HEK293 (cell line): ENCODE data around the gene DBI.

Source experiments
- CTCF ChIA-PET: fragments of 350-600 bp; formaldehyde crosslinking; extraction: SDS; loops from one replicate; lab custom pipeline; 2021; ENCODE audit warnings: antibody characterized with exemption; lab: Yijun Ruan, JAX
- POLR2A ChIA-PET: fragments of 300-600 bp; formaldehyde crosslinking; extraction: SDS; loops from one replicate; lab custom pipeline; 2020; ENCODE audit warnings: antibody characterized with exemption, inconsistent platforms; lab: Yijun Ruan, JAX
- H3K27ac ChIP-seq: fragments of 200-500 bp; sonication (Bioruptor generic); 2 replicates; pipeline ENCODE4 v1.5.1; 2014; ENCODE audit warnings: low read depth, low read length, control low read depth, inconsistent platforms; ENCODE audit errors: extremely low read depth
- H3K36me3 ChIP-seq, 2 experiments: fragments of 200-500 bp in 1 of 2; sonication (Bioruptor generic) in 1 of 2; 1 replicate in 1 of 2; 2 replicates in 1 of 2; pipeline ENCODE4 v1.5.1; 2014 to 2017; ENCODE audit warnings: inconsistent platforms in 2 of 2, low read length in 2 of 2; ENCODE audit not compliant: control insufficient read depth in 2 of 2, insufficient read depth in 1 of 2
- H3K4me1 ChIP-seq: fragments of 200-500 bp; sonication (Bioruptor generic); 2 replicates; pipeline ENCODE4 v1.5.1; 2014; ENCODE audit warnings: mild to moderate bottlenecking, low read length, inconsistent platforms; ENCODE audit not compliant: control insufficient read depth, insufficient read depth
- H3K4me3 ChIP-seq: 2 replicates; pipeline ENCODE4 v1.5.1; 2011; ENCODE audit warnings: low read depth, mild to moderate bottlenecking, control low read depth, low read length, moderate library complexity
- H3K9me3 ChIP-seq: fragments of 200-500 bp; sonication (Bioruptor generic); 2 replicates; pipeline ENCODE4 v1.5.1; 2014; ENCODE audit warnings: low read depth, low read length, inconsistent platforms; ENCODE audit not compliant: control insufficient read depth, insufficient read depth
- AEBP2 ChIP-seq: fragments of 450-650 bp; formaldehyde crosslinking; IDR thresholded peaks from 2 replicates; pipeline ENCODE4 v1.5.1; 2016; ENCODE audit warnings: missing biosample characterization, missing genetic modification characterization, borderline replicate concordance
- EGR2 ChIP-seq: fragments of 450-650 bp; formaldehyde crosslinking; IDR thresholded peaks from 2 replicates; pipeline ENCODE4 v1.5.1; 2016; ENCODE audit warnings: low read depth, missing biosample characterization, missing genetic modification characterization
- HOXD13 ChIP-seq: sonication (generic); formaldehyde crosslinking; IDR thresholded peaks from 2 replicates; pipeline ENCODE4 v1.8.0; 2022; ENCODE audit warnings: missing genetic modification reagents, borderline replicate concordance
- IKZF3 ChIP-seq: fragments of 450-650 bp; IDR thresholded peaks from 2 replicates; pipeline ENCODE4 v1.5.0; 2018; ENCODE audit warnings: missing biosample characterization, mild to moderate bottlenecking, missing genetic modification characterization, moderate library complexity
- MYNN ChIP-seq: fragments of 450-650 bp; formaldehyde crosslinking; IDR thresholded peaks from 2 replicates; pipeline ENCODE4 v1.5.1; 2016; ENCODE audit warnings: missing biosample characterization, missing genetic modification characterization, borderline replicate concordance
- MZF1 ChIP-seq: fragments of 450-650 bp; formaldehyde crosslinking; IDR thresholded peaks from 2 replicates; pipeline ENCODE4 v1.5.1; 2017; ENCODE audit warnings: missing biosample characterization, missing genetic modification characterization, borderline replicate concordance
- PBX3 ChIP-seq: sonication (generic); formaldehyde crosslinking; IDR thresholded peaks from 2 replicates; pipeline ENCODE4 v1.8.1; 2022; ENCODE audit warnings: mild to moderate bottlenecking, moderate library complexity, missing genetic modification reagents
- PRDM10 ChIP-seq: fragments of 450-650 bp; formaldehyde crosslinking; IDR thresholded peaks from 2 replicates; pipeline ENCODE4 v1.5.1; 2016; ENCODE audit warnings: missing biosample characterization, missing genetic modification characterization
- SP2 ChIP-seq: fragments of 450-650 bp; formaldehyde crosslinking; IDR thresholded peaks from 2 replicates; pipeline ENCODE4 v1.5.1; 2016; ENCODE audit warnings: missing biosample characterization, missing genetic modification characterization
- TRIM28 ChIP-seq: IDR thresholded peaks from 2 replicates; pipeline ENCODE4 v1.6.1; 2011; ENCODE audit warnings: low read length, control low read depth, borderline replicate concordance
- ZBTB8A ChIP-seq: fragments of 450-650 bp; formaldehyde crosslinking; IDR thresholded peaks from 2 replicates; pipeline ENCODE4 v1.5.1; 2016; ENCODE audit warnings: missing biosample characterization, missing genetic modification characterization
- ZNF155 ChIP-seq: fragments of 450-650 bp; formaldehyde crosslinking; IDR thresholded peaks from 2 replicates; pipeline ENCODE4 v1.5.1; 2016; ENCODE audit warnings: missing biosample characterization, missing genetic modification characterization
- ZNF239 ChIP-seq: fragments of 450-650 bp; formaldehyde crosslinking; IDR thresholded peaks from 2 replicates; pipeline ENCODE4 v1.5.1; 2016; ENCODE audit warnings: missing biosample characterization, missing genetic modification characterization
- ZNF26 ChIP-seq: fragments of 450-650 bp; formaldehyde crosslinking; IDR thresholded peaks from 2 replicates; pipeline ENCODE4 v1.5.1; 2016; ENCODE audit warnings: missing biosample characterization, missing genetic modification characterization
- ZNF350 ChIP-seq: fragments of 450-650 bp; formaldehyde crosslinking; IDR thresholded peaks from 2 replicates; pipeline ENCODE4 v1.5.0; 2017; ENCODE audit warnings: missing biosample characterization, mild to moderate bottlenecking, missing genetic modification characterization
- ZNF394 ChIP-seq: fragments of 450-650 bp; formaldehyde crosslinking; IDR thresholded peaks from 2 replicates; pipeline ENCODE4 v1.5.1; 2016; ENCODE audit warnings: missing biosample characterization, missing genetic modification characterization, mild to moderate bottlenecking, moderate library complexity, borderline replicate concordance
- ZNF473 ChIP-seq: fragments of 450-650 bp; formaldehyde crosslinking; IDR thresholded peaks from 2 replicates; pipeline ENCODE4 v1.5.1; 2017; ENCODE audit warnings: missing biosample characterization, missing genetic modification characterization
- ZNF654 ChIP-seq: fragments of 450-650 bp; formaldehyde crosslinking; IDR thresholded peaks from 2 replicates; pipeline ENCODE4 v1.5.1; 2016; ENCODE audit warnings: low read depth, missing biosample characterization, missing genetic modification characterization
- ZNF76 ChIP-seq: fragments of 450-650 bp; formaldehyde crosslinking; IDR thresholded peaks from 2 replicates; pipeline ENCODE4; 2016; ENCODE audit warnings: low read depth, missing biosample characterization, missing genetic modification characterization, borderline replicate concordance
- ZNF830 ChIP-seq: fragments of 450-650 bp; IDR thresholded peaks from 2 replicates; pipeline ENCODE4 v1.5.0; 2018; ENCODE audit warnings: missing biosample characterization, missing genetic modification characterization, low read depth, mild to moderate bottlenecking, moderate library complexity
- ZSCAN18 ChIP-seq: fragments of 450-650 bp; formaldehyde crosslinking; IDR thresholded peaks from 2 replicates; pipeline ENCODE4 v1.5.1; 2016; ENCODE audit warnings: missing biosample characterization, missing genetic modification characterization

DBI gene

GRCh38 chr2:119337749-119338148 lies 29.0 kb upstream of the DBI start:
- ChIA-PET CTCF (no interaction called here), POLR2A (no interaction called here)
- H3K36me3 ChIP-seq, result no peaks in the 10 kb centered on the region
- no peaks in the 10 kb centered on the region for H3K9me3 ChIP-seq
- no peak for TF ChIP-seq MYNN (tag by site-specific recombination)
- no peak for TF ChIP-seq IKZF3 (tag by site-specific recombination)
- no peak for TF ChIP-seq ZNF473 (tag by site-specific recombination)
- H3K4me1 ChIP-seq, result no peaks in the 10 kb centered on the region
- no peak overlapping the region for H3K4me3 ChIP-seq
- no peak overlapping the region for H3K27ac ChIP-seq

- H3K9me3 ChIP-seq, result no peaks in the 10 kb centered on the region
- POLR2A ChIA-PET, result no interaction called here
Measured at GRCh38 chr2:119338272-119338671, 28.5 kb upstream of the DBI start.

GRCh38 chr2:119338826-119339561 lies 27.8 kb upstream of the DBI start:
- Histone ChIP-seq H3K27ac (no peak overlapping the region), H3K4me1 (no peaks in the 10 kb centered on the region), H3K9me3 (no peaks in the 10 kb centered on the region), H3K4me3 (no peak overlapping the region), H3K36me3 (no peaks in the 10 kb centered on the region)
- ChIA-PET CTCF (no interaction called here), POLR2A (no interaction called here)
- TF ChIP-seq MZF1 (tag by site-specific recombination) (no peak), EGR2 (tag by site-specific recombination) (0 out of 2 replicates have a peak, but pooled peaks have one; percentile 48), ZBTB8A (tag by site-specific recombination) (no peak), ZNF26 (tag by site-specific recombination) (no peak), PBX3 (CRISPR knock-in tag) (no peak), PRDM10 (tag by site-specific recombination) (no peak), ZNF350 (no peak), MYNN (tag by site-specific recombination) (no peak)

More at GRCh38 chr2:119338272-119338671, 28.5 kb upstream of the DBI start:
- Histone ChIP-seq H3K27ac (no peak overlapping the region), H3K4me3 (no peak overlapping the region), H3K4me1 (no peaks in the 10 kb centered on the region), H3K36me3 (no peaks in the 10 kb centered on the region)
- TF ChIP-seq ZNF239 (tag by site-specific recombination) (no peak), TRIM28 (no peak), ZNF76 (no peak), ZNF394 (tag by site-specific recombination) (no peak), AEBP2 (tag by site-specific recombination) (no peak), ZNF830 (tag by site-specific recombination) (no peak), SP2 (no peak), ZNF155 (tag by site-specific recombination) (no peak), ZNF654 (tag by site-specific recombination) (no peak), ZSCAN18 (tag by site-specific recombination) (no peak), HOXD13 (no peak), MYNN (tag by site-specific recombination) (no peak)
- CTCF ChIA-PET, result no interaction called here
